PC-3 (cell line): ENCODE results near the gene HTR3D.

Source experiments
- EZH2 ChIP-seq: fragments of 300-600 bp; sonication (generic); IDR thresholded peaks from one replicate; pipeline ENCODE4 v1.6.1; 2017; ENCODE audit warnings: antibody characterized with exemption, mild to moderate bottlenecking, low read length; ENCODE audit not compliant: unreplicated experiment
- EZH2phosphoT487 ChIP-seq: fragments of 300-600 bp; sonication (generic); IDR thresholded peaks from 2 replicates; pipeline ENCODE4 v1.6.1; 2018; ENCODE audit warnings: mild to moderate bottlenecking, antibody characterized with exemption, low read length, borderline replicate concordance
- TF ChIP-seq, protein P1 (sequence below): fragments of 300-600 bp; sonication (generic); conservative IDR thresholded peaks from 2 replicates; pipeline ENCODE4 v1.5.1; 2017; ENCODE audit warnings: antibody characterized with exemption, low read depth, mild to moderate bottlenecking, low read length

DNA sequence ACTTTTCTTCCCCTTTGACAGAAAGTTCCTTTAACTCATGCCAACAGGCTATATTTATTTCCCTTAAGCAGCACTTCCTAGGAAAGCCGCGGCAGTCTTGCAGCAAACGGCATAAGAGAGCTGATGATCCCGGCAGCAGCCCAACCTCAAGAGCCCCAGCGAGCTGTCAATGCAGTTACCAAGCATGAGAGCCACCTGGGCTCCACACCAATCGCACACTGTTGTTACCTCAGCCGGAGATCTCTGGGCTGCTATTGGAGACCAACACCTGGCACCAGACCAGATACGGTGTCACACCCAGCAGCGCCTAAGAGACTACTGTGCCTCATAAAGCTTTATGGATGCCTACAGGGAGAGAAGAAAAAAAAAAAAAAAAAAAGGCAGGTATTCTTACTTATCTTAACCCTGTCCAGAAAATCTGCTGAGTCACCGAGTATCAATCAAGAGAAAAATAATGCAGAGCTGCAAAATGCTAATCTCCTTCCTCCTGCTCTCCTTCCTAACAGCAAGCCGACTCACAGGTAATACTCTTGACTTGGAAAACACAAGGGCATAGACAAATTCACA, 25.5 kb upstream of the HTR3D start:
- TF ChIP-seq, protein P1, sequence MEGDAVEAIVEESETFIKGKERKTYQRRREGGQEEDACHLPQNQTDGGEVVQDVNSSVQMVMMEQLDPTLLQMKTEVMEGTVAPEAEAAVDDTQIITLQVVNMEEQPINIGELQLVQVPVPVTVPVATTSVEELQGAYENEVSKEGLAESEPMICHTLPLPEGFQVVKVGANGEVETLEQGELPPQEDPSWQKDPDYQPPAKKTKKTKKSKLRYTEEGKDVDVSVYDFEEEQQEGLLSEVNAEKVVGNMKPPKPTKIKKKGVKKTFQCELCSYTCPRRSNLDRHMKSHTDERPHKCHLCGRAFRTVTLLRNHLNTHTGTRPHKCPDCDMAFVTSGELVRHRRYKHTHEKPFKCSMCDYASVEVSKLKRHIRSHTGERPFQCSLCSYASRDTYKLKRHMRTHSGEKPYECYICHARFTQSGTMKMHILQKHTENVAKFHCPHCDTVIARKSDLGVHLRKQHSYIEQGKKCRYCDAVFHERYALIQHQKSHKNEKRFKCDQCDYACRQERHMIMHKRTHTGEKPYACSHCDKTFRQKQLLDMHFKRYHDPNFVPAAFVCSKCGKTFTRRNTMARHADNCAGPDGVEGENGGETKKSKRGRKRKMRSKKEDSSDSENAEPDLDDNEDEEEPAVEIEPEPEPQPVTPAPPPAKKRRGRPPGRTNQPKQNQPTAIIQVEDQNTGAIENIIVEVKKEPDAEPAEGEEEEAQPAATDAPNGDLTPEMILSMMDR: no peak
- no peak for TF ChIP-seq EZH2
- TF ChIP-seq EZH2phosphoT487: no peak
